ENCODE measurements around the gene TMED4. TPM values are rescaled to one million over a fixed set of nuclear protein-coding genes. Genes with fewer than 3 reads are reported as not detected.

TMED4 gene
- total and polyA plus RNA-seq, 10 of the 15 experiments (the other 5 are each of a cell fraction or from before 2014, with no cell fraction given): 20.8 to 71.3 (median 51.0) TPM

DNA sequence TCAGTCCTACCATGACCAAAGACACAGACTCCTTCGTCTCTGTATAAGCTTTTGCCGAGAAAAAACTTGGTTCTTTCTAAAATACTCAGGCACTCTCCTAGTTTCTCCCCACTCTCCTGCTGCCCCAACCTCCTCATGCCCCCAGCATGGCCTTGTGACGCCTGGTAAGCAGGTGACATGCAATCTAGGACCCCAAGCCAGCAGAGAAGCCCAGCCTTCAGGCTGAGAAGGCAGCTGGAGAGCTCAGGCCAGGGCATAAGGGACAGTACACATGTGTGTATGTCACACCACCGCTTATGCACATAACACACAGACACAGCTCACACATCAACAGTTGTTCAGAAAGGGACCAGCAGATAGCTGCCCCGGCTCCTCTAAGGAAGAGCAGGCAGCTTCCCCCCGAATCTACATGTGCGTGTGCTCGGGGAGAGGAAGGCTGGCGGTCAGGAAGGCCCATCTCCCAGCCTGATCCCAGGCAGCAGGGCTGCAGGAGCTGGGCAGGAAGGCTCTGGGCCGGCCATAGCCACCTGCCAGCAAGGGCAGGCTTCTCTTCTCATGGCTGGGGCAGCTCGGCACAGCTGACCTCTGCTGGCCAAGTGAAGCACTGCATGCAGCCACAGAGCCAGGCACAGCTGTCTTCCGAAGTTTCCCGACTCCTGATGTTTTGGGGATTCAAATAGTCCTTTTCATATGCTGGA, 16.8 kb downstream of the TMED4 start:
- intact Hi-C loops (cut with micrococcal nuclease; ENCODE audit: unreplicated experiment) (loop anchor here (1.0 kb wide), 2 partner anchors 217 to 324 kb away; no protein-coding TSS in a partner anchor), in situ Hi-C loops (cut with MboI) (no loop called here)
- H3K27ac ChIP-seq (ENCODE audit: control insufficient read depth, insufficient read depth): no peak overlapping the region
- H2AFZ ChIP-seq (ENCODE audit: control insufficient read depth, low read depth, low read length): no peak overlapping the region
- no peaks in the 10 kb centered on the region for H3K9me3 ChIP-seq (replicated peaks; ENCODE audit: control insufficient read depth, insufficient read depth, low read length)
- FAIRE-seq (peak; percentile 41), DNase-seq (ENCODE audit: low read depth, low spot score) (no peak), ATAC-seq (peak; percentile 95)
- WGBS (ENCODE audit: insufficient coverage, insufficient replicate concordance, low lambda C conversion rate, missing lambda C conversion rate): 59% methylated on average over 13 of the region's 13 CpGs
- RAD21 ChIA-PET (ENCODE audit: unreplicated experiment): interaction anchor here (1.0 to 2.8 kb wide), 13 partner anchors 8 to 545 kb away, joined by 3 to 30 read pairs (median 4); partner anchors contain the start of gene DDX56
- peaks cover 35 to 50% of the 10 kb centered on the region in 2 experiments for H3K36me3 ChIP-seq (ENCODE audit: control insufficient read depth in 2 of 2, insufficient read depth in 2 of 2, low read length in 1 of 2)
- SMC1A ChIA-PET (ENCODE audit: uncharacterized antibody, unreplicated experiment): interaction anchor here (0.7 to 1.9 kb wide), 15 partner anchors 8 to 324 kb away, joined by 3 to 14 read pairs (median 3); partner anchors contain the start of gene DDX56
- H4K20me1 ChIP-seq (ENCODE audit: control insufficient read depth, insufficient read depth): peaks cover 2% of the 10 kb centered on the region; the same call in 1 of the 2 replicates
- no peaks in the 10 kb centered on the region for H3K79me2 ChIP-seq (ENCODE audit: control insufficient read depth, insufficient read depth, low read length)
- H3K4me1 ChIP-seq (ENCODE audit: control insufficient read depth, insufficient read depth, low read length): no peaks in the 10 kb centered on the region
- no peaks in the 10 kb centered on the region for H3K27me3 ChIP-seq (replicated peaks in 1 of 2; ENCODE audit: control insufficient read depth in 2 of 2, insufficient read depth in 2 of 2, low read length in 1 of 2)
- H3K4me2 ChIP-seq (ENCODE audit: control insufficient read depth, insufficient read depth): no peak overlapping the region
- no TSS peak for BruUV-seq (replicated peaks)
- no peak overlapping the region for H3K4me3 ChIP-seq
- peak; percentile 86 for TF ChIP-seq SMC3 (IDR thresholded peaks at IDR 0.05; ENCODE audit: borderline replicate concordance, low read length)
- peak; percentile 62 for TF ChIP-seq RAD21 (IDR thresholded peaks at IDR 0.05; ENCODE audit: insufficient read depth, low read depth, low read length)
- TF ChIP-seq STAT3 (IDR thresholded peaks at IDR 0.05; ENCODE audit: low read depth, low read length): no peak
- TF ChIP-seq, protein P1, sequence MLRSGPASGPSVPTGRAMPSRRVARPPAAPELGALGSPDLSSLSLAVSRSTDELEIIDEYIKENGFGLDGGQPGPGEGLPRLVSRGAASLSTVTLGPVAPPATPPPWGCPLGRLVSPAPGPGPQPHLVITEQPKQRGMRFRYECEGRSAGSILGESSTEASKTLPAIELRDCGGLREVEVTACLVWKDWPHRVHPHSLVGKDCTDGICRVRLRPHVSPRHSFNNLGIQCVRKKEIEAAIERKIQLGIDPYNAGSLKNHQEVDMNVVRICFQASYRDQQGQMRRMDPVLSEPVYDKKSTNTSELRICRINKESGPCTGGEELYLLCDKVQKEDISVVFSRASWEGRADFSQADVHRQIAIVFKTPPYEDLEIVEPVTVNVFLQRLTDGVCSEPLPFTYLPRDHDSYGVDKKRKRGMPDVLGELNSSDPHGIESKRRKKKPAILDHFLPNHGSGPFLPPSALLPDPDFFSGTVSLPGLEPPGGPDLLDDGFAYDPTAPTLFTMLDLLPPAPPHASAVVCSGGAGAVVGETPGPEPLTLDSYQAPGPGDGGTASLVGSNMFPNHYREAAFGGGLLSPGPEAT (IDR thresholded peaks at IDR 0.05; ENCODE audit: low read depth): no peak
- peak; percentile 29; the same call in 1 of the 2 replicates for TF ChIP-seq SMAD5 (IDR thresholded peaks at IDR 0.05; ENCODE audit: low read depth)
- peak; percentile 72; the same call in 1 of the 2 replicates for TF ChIP-seq YY1 (IDR thresholded peaks at IDR 0.05; ENCODE audit: low read depth, low read length)
- no peak for TF ChIP-seq LARP7 (IDR thresholded peaks at IDR 0.05)
- TF ChIP-seq, protein P2, sequence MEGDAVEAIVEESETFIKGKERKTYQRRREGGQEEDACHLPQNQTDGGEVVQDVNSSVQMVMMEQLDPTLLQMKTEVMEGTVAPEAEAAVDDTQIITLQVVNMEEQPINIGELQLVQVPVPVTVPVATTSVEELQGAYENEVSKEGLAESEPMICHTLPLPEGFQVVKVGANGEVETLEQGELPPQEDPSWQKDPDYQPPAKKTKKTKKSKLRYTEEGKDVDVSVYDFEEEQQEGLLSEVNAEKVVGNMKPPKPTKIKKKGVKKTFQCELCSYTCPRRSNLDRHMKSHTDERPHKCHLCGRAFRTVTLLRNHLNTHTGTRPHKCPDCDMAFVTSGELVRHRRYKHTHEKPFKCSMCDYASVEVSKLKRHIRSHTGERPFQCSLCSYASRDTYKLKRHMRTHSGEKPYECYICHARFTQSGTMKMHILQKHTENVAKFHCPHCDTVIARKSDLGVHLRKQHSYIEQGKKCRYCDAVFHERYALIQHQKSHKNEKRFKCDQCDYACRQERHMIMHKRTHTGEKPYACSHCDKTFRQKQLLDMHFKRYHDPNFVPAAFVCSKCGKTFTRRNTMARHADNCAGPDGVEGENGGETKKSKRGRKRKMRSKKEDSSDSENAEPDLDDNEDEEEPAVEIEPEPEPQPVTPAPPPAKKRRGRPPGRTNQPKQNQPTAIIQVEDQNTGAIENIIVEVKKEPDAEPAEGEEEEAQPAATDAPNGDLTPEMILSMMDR (IDR thresholded peaks at IDR 0.05 in 2 of 3, conservative IDR thresholded peaks at IDR 0.05 in 1 of 3; ENCODE audit: control insufficient read depth in 2 of 3, extremely low read depth in 1 of 3, insufficient read depth in 1 of 3, low read depth in 3 of 3, low read length in 3 of 3): peak; percentile 94 to 97 (median 97); a peak in 5 of 6 replicates
- TF ChIP-seq CREB1 (IDR thresholded peaks at IDR 0.05; ENCODE audit: low read depth): no peak
- 0 out of 2 replicates have a peak, but pooled peaks have one; percentile 16 for TF ChIP-seq TCF3 (IDR thresholded peaks at IDR 0.05; ENCODE audit: borderline replicate concordance, insufficient read depth, low read depth, low read length)
- TF ChIP-seq POLR2AphosphoS5 (IDR thresholded peaks at IDR 0.05; ENCODE audit: low read length): 0 out of 2 replicates have a peak, but pooled peaks have one; percentile 10
- peak; percentile 84; the same call in 1 of the 2 replicates for TF ChIP-seq HDGF (IDR thresholded peaks at IDR 0.05)
- TF ChIP-seq CHD4 (IDR thresholded peaks at IDR 0.05): no peak
- H3K9ac ChIP-seq (ENCODE audit: control insufficient read depth, insufficient read depth, low read length): no peak overlapping the region
- CTCF ChIA-PET: interaction anchor here (0.6 to 3.4 kb wide), 39 partner anchors 10 to 656 kb away, joined by 3 to 33 read pairs (median 4); partner anchors contain the start of genes DDX56, H2AZ2, NUDCD3 and TMED4
- POLR2A ChIA-PET: interaction anchor here (0.5 to 1.4 kb wide), 5 partner anchors 13 to 458 kb away, joined by 3 read pairs; no protein-coding TSS in a partner anchor
